ENCODE data around the gene RAVER2.

- TF ChIP-seq POLR2A (IDR thresholded peaks at IDR 0.05) (peak in 2 of 3 donors; percentile 41 to 54), CTCF (IDR thresholded peaks at IDR 0.05) (no peak)
Observed at GRCh38 chr1:64745181-64745985, 508 bp downstream of the RAVER2 start.

Measured in body of pancreas (tissue), 4 donors.